ENCODE measurements around the gene VWA8.

The VWA8 gene

DNA sequence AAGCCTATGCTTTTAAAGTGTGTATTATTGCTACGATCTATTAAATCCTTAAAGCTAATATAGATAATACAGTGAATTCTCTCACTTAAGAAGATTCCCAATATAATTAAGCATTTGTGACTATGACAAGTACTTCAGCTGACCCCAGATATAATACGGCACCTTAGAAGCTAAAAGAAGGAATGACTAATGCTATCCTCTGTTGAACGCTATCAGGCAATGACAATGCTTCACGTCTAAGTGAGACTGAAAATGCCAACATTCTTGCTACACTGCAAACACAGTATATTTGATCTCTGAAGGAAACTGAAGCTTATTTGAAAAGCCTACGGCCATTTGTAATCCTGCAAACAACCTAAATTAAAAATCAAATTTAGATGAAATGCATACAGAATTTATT lies 19.7 kb downstream of the VWA8 start:
- Histone ChIP-seq H3K36me3 (replicated peaks) (no peaks in the 10 kb centered on the region), H3K27ac (no peak overlapping the region), H3K27me3 (replicated peaks) (no peaks in the 10 kb centered on the region), H3K4me3 (ENCODE audit: low read depth, low read length) (no peak overlapping the region)
- peak; percentile 53 for DNase-seq
- in situ Hi-C loops (cut with HindIII; ENCODE audit: low pct_ligation_motif_present, low sequenced_read_pairs), result no loop called here
- TF ChIP-seq, protein P1, sequence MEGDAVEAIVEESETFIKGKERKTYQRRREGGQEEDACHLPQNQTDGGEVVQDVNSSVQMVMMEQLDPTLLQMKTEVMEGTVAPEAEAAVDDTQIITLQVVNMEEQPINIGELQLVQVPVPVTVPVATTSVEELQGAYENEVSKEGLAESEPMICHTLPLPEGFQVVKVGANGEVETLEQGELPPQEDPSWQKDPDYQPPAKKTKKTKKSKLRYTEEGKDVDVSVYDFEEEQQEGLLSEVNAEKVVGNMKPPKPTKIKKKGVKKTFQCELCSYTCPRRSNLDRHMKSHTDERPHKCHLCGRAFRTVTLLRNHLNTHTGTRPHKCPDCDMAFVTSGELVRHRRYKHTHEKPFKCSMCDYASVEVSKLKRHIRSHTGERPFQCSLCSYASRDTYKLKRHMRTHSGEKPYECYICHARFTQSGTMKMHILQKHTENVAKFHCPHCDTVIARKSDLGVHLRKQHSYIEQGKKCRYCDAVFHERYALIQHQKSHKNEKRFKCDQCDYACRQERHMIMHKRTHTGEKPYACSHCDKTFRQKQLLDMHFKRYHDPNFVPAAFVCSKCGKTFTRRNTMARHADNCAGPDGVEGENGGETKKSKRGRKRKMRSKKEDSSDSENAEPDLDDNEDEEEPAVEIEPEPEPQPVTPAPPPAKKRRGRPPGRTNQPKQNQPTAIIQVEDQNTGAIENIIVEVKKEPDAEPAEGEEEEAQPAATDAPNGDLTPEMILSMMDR (IDR thresholded peaks at IDR 0.05; ENCODE audit: low read depth, low read length, missing control alignments), result no peak

DNA sequence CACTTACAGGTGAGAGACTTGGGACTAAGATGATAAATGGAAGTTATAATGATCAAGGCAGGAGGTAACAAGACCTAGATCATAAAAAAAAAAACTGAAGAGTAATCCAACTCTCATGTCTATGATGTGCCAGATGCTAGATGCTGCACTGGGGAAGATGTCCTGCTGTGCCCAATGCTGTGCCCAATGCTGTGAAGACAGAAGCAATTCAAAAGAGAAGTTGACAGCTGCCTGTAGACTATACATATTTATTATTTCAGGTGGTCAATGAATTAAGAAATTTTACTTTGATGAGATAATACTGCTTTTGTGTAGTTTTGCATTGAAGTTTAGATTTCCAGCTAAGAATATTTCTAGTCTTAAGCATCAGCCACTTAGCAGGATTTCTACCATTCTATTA lies 21.5 kb downstream of the VWA8 start:
- H3K4me3 ChIP-seq (ENCODE audit: low read depth, low read length), result no peak overlapping the region
- TF ChIP-seq, protein P1 (IDR thresholded peaks at IDR 0.05; ENCODE audit: low read depth, low read length, missing control alignments), result no peak
- DNase-seq, result no peak
- no peak overlapping the region for H3K27ac ChIP-seq
- in situ Hi-C loops (cut with HindIII; ENCODE audit: low pct_ligation_motif_present, low sequenced_read_pairs), result no loop called here
- H3K36me3 ChIP-seq (replicated peaks), result no peaks in the 10 kb centered on the region
- no peaks in the 10 kb centered on the region for H3K27me3 ChIP-seq (replicated peaks)

GRCh38 chr13:41938918-41939317 lies 22.0 kb downstream of the VWA8 start:
- TF ChIP-seq, protein P1 (IDR thresholded peaks at IDR 0.05; ENCODE audit: low read depth, low read length, missing control alignments), result no peak
- no peak for DNase-seq
- in situ Hi-C loops (cut with HindIII; ENCODE audit: low pct_ligation_motif_present, low sequenced_read_pairs), result no loop called here
- H3K27ac ChIP-seq, result no peak overlapping the region
- H3K36me3 ChIP-seq (replicated peaks), result no peaks in the 10 kb centered on the region
- no peaks in the 10 kb centered on the region for H3K27me3 ChIP-seq (replicated peaks)
- H3K4me3 ChIP-seq (ENCODE audit: low read depth, low read length), result no peak overlapping the region

- in situ Hi-C loops (cut with HindIII; ENCODE audit: low pct_ligation_motif_present, low sequenced_read_pairs), result no loop called here
- Histone ChIP-seq H3K27me3 (replicated peaks) (no peaks in the 10 kb centered on the region), H3K27ac (no peak overlapping the region), H3K4me3 (ENCODE audit: low read depth, low read length) (no peak overlapping the region), H3K36me3 (replicated peaks) (no peaks in the 10 kb centered on the region)
- DNase-seq, result no peak
- TF ChIP-seq, protein P1 (IDR thresholded peaks at IDR 0.05; ENCODE audit: low read depth, low read length, missing control alignments), result no peak
Observed at GRCh38 chr13:41937388-41937787, 23.5 kb downstream of the VWA8 start.

- H3K4me3 ChIP-seq (ENCODE audit: low read depth, low read length), result no peak overlapping the region
- H3K27me3 ChIP-seq (replicated peaks), result no peaks in the 10 kb centered on the region
- no peak for DNase-seq
- no peak overlapping the region for H3K27ac ChIP-seq
- in situ Hi-C loops (cut with HindIII; ENCODE audit: low pct_ligation_motif_present, low sequenced_read_pairs), result no loop called here
- no peaks in the 10 kb centered on the region for H3K36me3 ChIP-seq (replicated peaks)
- TF ChIP-seq, protein P1 (IDR thresholded peaks at IDR 0.05; ENCODE audit: low read depth, low read length, missing control alignments), result no peak
Observed at GRCh38 chr13:41935501-41935900, 25.4 kb downstream of the VWA8 start.

GRCh38 chr13:41934994-41935393 lies 25.9 kb downstream of the VWA8 start:
- in situ Hi-C loops (cut with HindIII; ENCODE audit: low pct_ligation_motif_present, low sequenced_read_pairs), result no loop called here
- H3K27me3 ChIP-seq (replicated peaks), result no peaks in the 10 kb centered on the region
- TF ChIP-seq, protein P1 (IDR thresholded peaks at IDR 0.05; ENCODE audit: low read depth, low read length, missing control alignments), result no peak
- DNase-seq, result no peak
- H3K36me3 ChIP-seq (replicated peaks), result no peaks in the 10 kb centered on the region
- H3K27ac ChIP-seq, result no peak overlapping the region
- H3K4me3 ChIP-seq (ENCODE audit: low read depth, low read length), result no peak overlapping the region
